ENCODE data around the gene RTBDN. TPM values are rescaled to one million over a fixed set of nuclear protein-coding genes. Genes with fewer than 3 reads are reported as not detected.

RTBDN gene
- total RNA-seq, 1 experiment from 2014 or later, result 5.6 TPM

GRCh38 chr19:12867120-12868099 lies 33.0 kb upstream of the RTBDN start:
- H3K9ac ChIP-seq (ENCODE audit: extremely low read depth, insufficient read length, low read length), result no peak overlapping the region

More at GRCh38 chr19:12867120-12868099, 33.0 kb upstream of the RTBDN start:
- H4K5ac ChIP-seq (ENCODE audit: insufficient read length, low read depth, low read length), result no peak overlapping the region
- Mint-ChIP-seq H3K4me3 (peak overlapping the region; percentile 63 to 77), H3K9me3 (peaks cover 5 to 6% of the 10 kb centered on the region in 2 experiments; a peak in 4 of 5 replicates), H3K4me1 (peaks cover 24 to 32% of the 10 kb centered on the region in 2 experiments), H3K27ac (peak overlapping the region; percentile 50 to 95 (median 92); a peak in 5 of 7 replicates), H3K27me3 (ENCODE audit: low read depth) (peaks cover 11% of the 10 kb centered on the region), H3K36me3 (ENCODE audit: insufficient read depth in 1 of 3, low read depth in 3 of 3) (peaks cover 19 to 29% (median 20%) of the 10 kb centered on the region in 3 experiments)
- no peak overlapping the region for H3K27ac ChIP-seq (ENCODE audit: insufficient read length, low read depth, low read length)
- no peak overlapping the region for H3K23ac ChIP-seq (ENCODE audit: insufficient read length, low read depth, low read length)
- H3T11ph ChIP-seq (ENCODE audit: low read length), result no peak overlapping the region
- H2AFZ ChIP-seq (ENCODE audit: low read length), result no peak overlapping the region
- no CpG with 5 or more reads among the region's 51 CpGs for WGBS (ENCODE audit: extremely low coverage, insufficient read length, low lambda C conversion rate)
- H3K79me2 ChIP-seq (ENCODE audit: insufficient read depth, low read length), result no peaks in the 10 kb centered on the region
- no peak overlapping the region for H3K14ac ChIP-seq (ENCODE audit: insufficient read depth, low read length)
- H3K4me1 ChIP-seq (ENCODE audit: insufficient read depth, low read length), result peaks cover 3% of the 10 kb centered on the region; the same call in 1 of the 2 replicates
- H2BK120ac ChIP-seq (ENCODE audit: low read depth, low read length, poor library complexity, severe bottlenecking), result no peak overlapping the region
- H2BK5ac ChIP-seq (ENCODE audit: insufficient read length, low read length), result no peak overlapping the region
- no peak overlapping the region for H2BK12ac ChIP-seq (ENCODE audit: insufficient read length, low read depth, low read length)
- no peak overlapping the region for H2BK15ac ChIP-seq (ENCODE audit: low read depth, low read length)
- H3K4me2 ChIP-seq (ENCODE audit: insufficient read depth, insufficient read length, low read length), result peak overlapping the region; percentile 74
- peaks cover 7% of the 10 kb centered on the region for H4K20me1 ChIP-seq (ENCODE audit: control insufficient read depth, insufficient read depth, insufficient read length)
- peaks cover 5% of the 10 kb centered on the region for H3K23me2 ChIP-seq (ENCODE audit: insufficient read length, low read depth, low read length, poor library complexity, severe bottlenecking)
- no peaks in the 10 kb centered on the region for H3K79me1 ChIP-seq (ENCODE audit: insufficient read depth, low read depth, low read length, poor library complexity, severe bottlenecking)
- H4K8ac ChIP-seq (replicated peaks; ENCODE audit: insufficient read length, low read depth, low read length), result no peak overlapping the region
- H3K4ac ChIP-seq (ENCODE audit: low read depth, low read length), result no peak overlapping the region
- H3K9me3 ChIP-seq (ENCODE audit: control insufficient read depth, low read depth, low read length), result no peaks in the 10 kb centered on the region
- no peaks in the 10 kb centered on the region for H3K27me3 ChIP-seq (ENCODE audit: insufficient read depth, low read length)
- H3K18ac ChIP-seq (ENCODE audit: insufficient read length, low read depth, low read length), result no peak overlapping the region
- no peak overlapping the region for H2BK20ac ChIP-seq (ENCODE audit: low read depth, low read length, poor library complexity, severe bottlenecking)
- H4K91ac ChIP-seq (ENCODE audit: insufficient read length, low read depth, low read length), result no peak overlapping the region
- DNase-seq, result peak; percentile 94
- H3K56ac ChIP-seq (ENCODE audit: insufficient read length, low read depth, low read length), result no peak overlapping the region
- no peak overlapping the region for H2AK5ac ChIP-seq (ENCODE audit: insufficient read length, low read length)
- peak; percentile 43 for TF ChIP-seq CTCF (conservative IDR thresholded peaks at IDR 0.05)

All from H9 (cell line).